Lower leg skin (tissue), 4 donors: ENCODE results near the gene PTPRT. TPM values are rescaled to one million over a fixed set of nuclear protein-coding genes. Genes with fewer than 3 reads are reported as not detected.

Experiments used
- DNase-seq, 2 donors: peaks; one replicate each; pipeline ENCODE4 v3.0.0-alpha.2; 2019; ENCODE audit warnings: low spot score in 2 of 2
- H3K4me3 ChIP-seq: fragments of 200-600 bp; sonication (generic); 2 replicates; pipeline ENCODE4 v1.5.1; 2017; ENCODE audit warnings: mild to moderate bottlenecking, low read depth; ENCODE audit not compliant: poor library complexity, severe bottlenecking
- POLR2A ChIP-seq, 2 donors: fragments of 450-650 bp; IDR thresholded peaks; one replicate each; pipeline ENCODE4 v1.6.1; 2016 to 2017; ENCODE audit warnings: antibody characterized with exemption in 2 of 2, mild to moderate bottlenecking in 1 of 2, moderate library complexity in 1 of 2
- WGBS, 2 donors: methylation state at CpG; one replicate each; pipeline ENCODE4 v1.1.5; 2018; 5-methylcytosine and 5-hydroxymethylcytosine counted together
- intact Hi-C: fragments of 100-400 bp; cut with DNase I; formaldehyde crosslinking; loops from one replicate; pipeline ENCODE4 v1.15.0; 2023; ENCODE audit warnings: low total_unique reads
- total RNA-seq, 4 donors: library from RNA; depleted of rRNA; stranded (reverse); fragments of >200 nt; gene quantifications; one replicate each; pipeline ENCODE4 v1.1.0, GENCODE V29; 2016
- TF ChIP-seq, protein P1 (sequence below), 3 donors: fragments of 450-650 bp; IDR thresholded peaks; one replicate each; pipeline ENCODE4 v1.5.1; 2016; ENCODE audit warnings: antibody characterized with exemption in 3 of 3, mild to moderate bottlenecking in 3 of 3, moderate library complexity in 2 of 3

PTPRT gene
- total RNA-seq, 4 donors from 2014 or later: 0.34 to 1.4 (median 0.95) TPM

DNA sequence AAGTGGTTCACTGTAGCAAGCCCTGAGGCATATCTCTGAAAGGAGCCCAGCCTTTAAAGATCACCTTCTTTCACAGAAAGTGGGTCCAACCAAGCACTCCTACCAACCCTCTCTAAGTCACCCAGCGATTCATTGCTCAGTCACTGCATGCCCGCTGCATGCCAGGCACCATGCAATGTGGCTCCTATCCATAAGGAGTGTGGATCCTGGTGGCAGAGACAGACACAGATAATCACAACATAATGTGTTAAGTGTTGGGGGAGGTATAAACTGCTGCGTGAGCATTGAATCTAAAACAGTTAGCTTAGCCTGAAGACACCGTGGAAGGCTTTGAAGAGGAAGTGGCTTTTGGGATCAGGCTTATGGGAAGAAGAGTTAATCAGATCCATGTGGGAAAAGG, 659.5 kb downstream of the PTPRT start:
- TF ChIP-seq POLR2A (IDR thresholded peaks at IDR 0.05): no peak
- TF ChIP-seq, protein P1, sequence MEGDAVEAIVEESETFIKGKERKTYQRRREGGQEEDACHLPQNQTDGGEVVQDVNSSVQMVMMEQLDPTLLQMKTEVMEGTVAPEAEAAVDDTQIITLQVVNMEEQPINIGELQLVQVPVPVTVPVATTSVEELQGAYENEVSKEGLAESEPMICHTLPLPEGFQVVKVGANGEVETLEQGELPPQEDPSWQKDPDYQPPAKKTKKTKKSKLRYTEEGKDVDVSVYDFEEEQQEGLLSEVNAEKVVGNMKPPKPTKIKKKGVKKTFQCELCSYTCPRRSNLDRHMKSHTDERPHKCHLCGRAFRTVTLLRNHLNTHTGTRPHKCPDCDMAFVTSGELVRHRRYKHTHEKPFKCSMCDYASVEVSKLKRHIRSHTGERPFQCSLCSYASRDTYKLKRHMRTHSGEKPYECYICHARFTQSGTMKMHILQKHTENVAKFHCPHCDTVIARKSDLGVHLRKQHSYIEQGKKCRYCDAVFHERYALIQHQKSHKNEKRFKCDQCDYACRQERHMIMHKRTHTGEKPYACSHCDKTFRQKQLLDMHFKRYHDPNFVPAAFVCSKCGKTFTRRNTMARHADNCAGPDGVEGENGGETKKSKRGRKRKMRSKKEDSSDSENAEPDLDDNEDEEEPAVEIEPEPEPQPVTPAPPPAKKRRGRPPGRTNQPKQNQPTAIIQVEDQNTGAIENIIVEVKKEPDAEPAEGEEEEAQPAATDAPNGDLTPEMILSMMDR (IDR thresholded peaks at IDR 0.05): no peak
- intact Hi-C loops: no loop called here
- 88% methylated on average over 4 of the region's 4 CpGs for WGBS, 2 donors

DNA sequence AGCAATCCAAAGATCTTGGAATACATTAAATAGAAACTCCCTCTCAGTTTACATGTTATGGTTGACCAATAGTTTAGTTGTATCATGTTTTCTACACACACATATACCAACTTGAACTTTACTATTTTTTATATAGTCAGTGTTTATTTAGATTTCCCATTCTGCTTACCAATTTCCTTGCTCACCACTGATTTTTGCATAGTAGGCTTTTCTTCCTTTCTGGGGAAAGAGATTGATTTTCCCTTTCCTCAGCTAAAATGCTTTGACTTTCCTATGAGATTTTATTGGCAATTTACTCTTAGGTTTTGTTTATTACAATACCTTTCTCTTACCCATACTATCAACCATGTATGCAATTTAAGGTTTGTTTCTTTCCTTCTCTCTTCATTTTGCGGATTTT, 665.6 kb downstream of the PTPRT start:
- H3K4me3 ChIP-seq: no peak overlapping the region
- WGBS, 2 donors: 88 to 89% methylated on average over 1 of the region's 1 CpG
- TF ChIP-seq POLR2A (IDR thresholded peaks at IDR 0.05): no peak
- TF ChIP-seq, protein P1 (IDR thresholded peaks at IDR 0.05): no peak
- intact Hi-C loops: no loop called here
- DNase-seq: no peak

More for the DNA sequence above, 659.5 kb downstream of the PTPRT start:
- no peak overlapping the region for H3K4me3 ChIP-seq
- no peak for DNase-seq

GRCh38 chr20:42516692-42517091, 673.0 kb downstream of the PTPRT start:
- no peak for DNase-seq
- no peak overlapping the region for H3K4me3 ChIP-seq
- intact Hi-C loops: no loop called here
- TF ChIP-seq POLR2A (IDR thresholded peaks at IDR 0.05): no peak
- TF ChIP-seq, protein P1 (IDR thresholded peaks at IDR 0.05): no peak
- WGBS, 2 donors: 42 to 49% methylated on average over 3 of the region's 3 CpGs

DNA sequence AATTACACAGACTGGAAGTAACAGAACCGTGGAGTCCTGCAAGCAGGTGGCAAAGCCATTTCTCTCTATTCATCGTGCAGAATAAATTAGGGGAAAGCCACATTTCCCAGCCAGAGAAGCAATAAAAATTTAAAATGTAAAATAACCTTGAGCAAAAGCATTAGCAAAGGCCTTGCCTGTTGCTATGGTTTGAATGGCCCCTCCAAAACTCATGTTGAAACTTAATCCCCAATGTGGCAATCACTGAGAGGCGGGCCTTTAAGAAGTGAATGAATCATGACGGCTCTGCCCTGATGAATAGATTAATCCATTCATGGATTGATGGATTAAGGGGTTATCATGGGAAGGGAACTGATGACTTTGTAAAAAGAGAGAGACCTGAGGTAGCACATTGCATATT, 679.0 kb downstream of the PTPRT start:
- H3K4me3 ChIP-seq: no peak overlapping the region
- DNase-seq: no peak
- intact Hi-C loops: no loop called here
- 73 to 78% methylated on average over 4 of the region's 4 CpGs for WGBS, 2 donors
- TF ChIP-seq POLR2A (IDR thresholded peaks at IDR 0.05): no peak
- TF ChIP-seq, protein P1 (IDR thresholded peaks at IDR 0.05): no peak

DNA sequence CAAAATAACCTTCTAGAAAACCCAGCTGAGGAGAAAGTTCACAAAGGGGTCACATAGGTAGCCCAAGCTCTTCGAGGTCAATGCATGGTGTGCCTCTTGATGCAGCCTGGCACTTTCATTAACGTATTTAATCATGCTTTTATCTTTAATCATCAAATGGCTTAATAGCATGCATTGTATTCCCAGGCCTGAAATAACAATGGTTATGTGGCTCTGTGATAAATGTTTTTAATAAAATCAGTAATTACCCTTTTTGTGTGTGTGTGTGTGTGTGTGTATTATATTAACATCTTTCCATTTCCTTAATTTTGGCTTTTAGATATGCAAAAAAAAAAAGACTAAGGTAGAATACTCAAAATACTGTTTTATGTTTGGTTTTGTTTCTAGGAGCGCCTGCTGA, 681.8 kb downstream of the PTPRT start:
- no peak overlapping the region for H3K4me3 ChIP-seq
- intact Hi-C loops: no loop called here
- DNase-seq: no peak
- WGBS, 2 donors: 75 to 78% methylated on average over 3 of the region's 3 CpGs
- no peak for TF ChIP-seq POLR2A (IDR thresholded peaks at IDR 0.05)
- TF ChIP-seq, protein P1 (IDR thresholded peaks at IDR 0.05): no peak

DNA sequence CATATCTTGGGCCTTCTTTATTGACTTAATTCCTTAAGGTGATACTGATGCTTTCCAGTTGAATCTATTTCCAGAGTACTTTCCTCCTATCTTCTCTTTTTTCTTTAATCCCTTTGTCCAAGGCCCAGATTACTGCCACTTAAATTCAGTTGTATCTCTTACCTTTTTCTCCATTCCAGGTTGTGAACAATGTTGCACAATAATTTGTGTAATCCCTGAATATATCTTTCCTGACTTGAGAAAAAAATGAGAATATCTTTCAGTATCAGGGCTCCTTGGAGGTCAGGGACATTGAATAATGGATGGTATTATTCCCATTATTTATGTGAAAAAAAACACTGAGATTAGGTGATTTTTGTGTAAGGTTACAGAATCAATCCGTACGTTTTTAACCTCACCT, 683.3 kb downstream of the PTPRT start:
- intact Hi-C loops: no loop called here
- WGBS, 2 donors: 78 to 95% methylated on average over 2 of the region's 2 CpGs
- no peak for TF ChIP-seq POLR2A (IDR thresholded peaks at IDR 0.05)
- TF ChIP-seq, protein P1 (IDR thresholded peaks at IDR 0.05): no peak
- no peak overlapping the region for H3K4me3 ChIP-seq
- no peak for DNase-seq
